Lower lobe of right lung (tissue), 2 donors: ENCODE measurements around the gene DRC1. TPM values are rescaled to one million over a fixed set of nuclear protein-coding genes. Genes with fewer than 3 reads are reported as not detected.

Source experiments
- ATAC-seq, 2 donors: fragments of 200-7000 bp; cut with Tn5 transposase; one replicate each; pipeline ENCODE4 v1.9.1; 2020 to 2022; ENCODE audit warnings: mild to moderate bottlenecking in 2 of 2, moderate library complexity in 2 of 2
- DNase-seq: peaks from one replicate; pipeline ENCODE4 v3.0.0-alpha.2; 2020
- H3K27ac ChIP-seq: fragments of 200-600 bp; one replicate; pipeline ENCODE4 v1.8.0; 2022
- H3K27me3 ChIP-seq: fragments of 200-600 bp; one replicate; pipeline ENCODE4 v1.8.0; 2022; ENCODE audit warnings: low read depth
- H3K36me3 ChIP-seq: fragments of 200-600 bp; one replicate; pipeline ENCODE4 v1.8.0; 2022; ENCODE audit warnings: mild to moderate bottlenecking
- H3K4me1 ChIP-seq: fragments of 200-600 bp; one replicate; pipeline ENCODE4 v1.8.0; 2022
- H3K4me3 ChIP-seq: fragments of 200-600 bp; one replicate; pipeline ENCODE4 v1.8.0; 2022; ENCODE audit warnings: mild to moderate bottlenecking
- H3K9me3 ChIP-seq: fragments of 200-600 bp; one replicate; pipeline ENCODE4 v1.8.0; 2022
- CTCF ChIP-seq: fragments of 200-600 bp; IDR thresholded peaks from one replicate; pipeline ENCODE4 v1.8.0; 2022; ENCODE audit warnings: antibody characterized with exemption, mild to moderate bottlenecking
- intact Hi-C: fragments of 100-400 bp; cut with DNase I; formaldehyde crosslinking; loops from one replicate; pipeline ENCODE4 v1.11.0; 2022
- total RNA-seq: library from RNA; stranded (reverse); fragmentation: NEBNext Ultra II Directional; extraction: Animal tissue kit (Norgen Biotek cat#: 25700); gene quantifications from one replicate; pipeline ENCODE4 v1.2.1, GENCODE V29; 2021
- donor health status: DM: no; HTN: yes; CAD: no; lungs with severe emphysema.

DRC1 gene
- total RNA-seq, 1 donor from 2014 or later: 6.8 TPM

GRCh38 chr2:26459991-26460612, 58.4 kb downstream of the DRC1 start:
- no peak overlapping the region for H3K4me3 ChIP-seq
- TF ChIP-seq CTCF: no peak
- H3K27ac ChIP-seq: no peak overlapping the region
- no peaks in the 10 kb centered on the region for H3K9me3 ChIP-seq
- no peaks in the 10 kb centered on the region for H3K4me1 ChIP-seq
- no peaks in the 10 kb centered on the region for H3K27me3 ChIP-seq
- ATAC-seq (no peak), DNase-seq (peak; percentile 38)
- intact Hi-C loops: no loop called here
- H3K36me3 ChIP-seq: no peaks in the 10 kb centered on the region

GRCh38 chr2:26460613-26461031, 58.9 kb downstream of the DRC1 start:
- Histone ChIP-seq H3K27ac (no peak overlapping the region), H3K4me3 (no peak overlapping the region), H3K9me3 (no peaks in the 10 kb centered on the region), H3K36me3 (no peaks in the 10 kb centered on the region), H3K4me1 (no peaks in the 10 kb centered on the region), H3K27me3 (no peaks in the 10 kb centered on the region)
- TF ChIP-seq CTCF: no peak
- DNase-seq: peak; percentile 37
- intact Hi-C loops: no loop called here
- ATAC-seq: no peak

- no peak overlapping the region for H3K27ac ChIP-seq
- H3K9me3 ChIP-seq: no peaks in the 10 kb centered on the region
- TF ChIP-seq CTCF: no peak
- peak; percentile 37 for DNase-seq
- H3K4me1 ChIP-seq: no peaks in the 10 kb centered on the region
- no peak overlapping the region for H3K4me3 ChIP-seq
- intact Hi-C loops: no loop called here
- H3K27me3 ChIP-seq: no peaks in the 10 kb centered on the region
- no peaks in the 10 kb centered on the region for H3K36me3 ChIP-seq
- no peak for ATAC-seq
Observed at GRCh38 chr2:26461601-26462023, 59.9 kb downstream of the DRC1 start.

GRCh38 chr2:26462100-26462499, 60.4 kb downstream of the DRC1 start:
- H3K9me3 ChIP-seq: no peaks in the 10 kb centered on the region
- intact Hi-C loops: no loop called here
- DNase-seq: peak; percentile 34
- no peak overlapping the region for H3K4me3 ChIP-seq
- no peak for TF ChIP-seq CTCF
- ATAC-seq: no peak
- no peaks in the 10 kb centered on the region for H3K27me3 ChIP-seq
- H3K4me1 ChIP-seq: no peaks in the 10 kb centered on the region
- no peak overlapping the region for H3K27ac ChIP-seq
- no peaks in the 10 kb centered on the region for H3K36me3 ChIP-seq

- H3K9me3 ChIP-seq: no peaks in the 10 kb centered on the region
- peak; percentile 37 for TF ChIP-seq CTCF
- ATAC-seq: no peak
- DNase-seq: peak; percentile 44
- no peaks in the 10 kb centered on the region for H3K27me3 ChIP-seq
- intact Hi-C loops: no loop called here
- no peaks in the 10 kb centered on the region for H3K36me3 ChIP-seq
- no peak overlapping the region for H3K4me3 ChIP-seq
- no peaks in the 10 kb centered on the region for H3K4me1 ChIP-seq
- H3K27ac ChIP-seq: no peak overlapping the region
Observed at GRCh38 chr2:26462511-26463243, 61.0 kb downstream of the DRC1 start.
